Raji (cell line): Measurements from ENCODE around the gene ZRANB3.

Experiments
- POLR2A ChIP-seq: IDR thresholded peaks from 2 replicates; pipeline ENCODE4 v1.6.1; 2011; ENCODE audit warnings: low read depth, low read length, control low read depth; ENCODE audit not compliant: insufficient read depth

The ZRANB3 gene

DNA sequence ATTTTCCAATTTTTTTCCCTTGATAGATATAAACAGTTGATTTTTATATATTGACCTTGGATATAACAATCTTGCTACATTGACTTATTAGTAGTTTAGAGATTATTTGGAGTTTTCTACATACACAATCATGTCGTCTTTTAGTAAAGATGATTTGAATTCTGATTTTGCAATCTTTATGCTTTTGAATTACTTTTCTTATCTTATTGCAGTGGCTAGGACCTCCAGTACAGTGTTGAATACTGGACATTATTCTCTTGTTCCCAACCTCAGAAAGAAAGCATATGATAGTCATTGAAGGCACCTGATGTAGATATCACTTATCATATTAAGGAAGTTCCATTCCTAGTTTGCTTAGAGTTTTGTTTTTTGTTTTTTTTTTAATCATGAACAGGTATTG lies 388.7 kb downstream of the ZRANB3 start:
- TF ChIP-seq POLR2A = no peak

DNA sequence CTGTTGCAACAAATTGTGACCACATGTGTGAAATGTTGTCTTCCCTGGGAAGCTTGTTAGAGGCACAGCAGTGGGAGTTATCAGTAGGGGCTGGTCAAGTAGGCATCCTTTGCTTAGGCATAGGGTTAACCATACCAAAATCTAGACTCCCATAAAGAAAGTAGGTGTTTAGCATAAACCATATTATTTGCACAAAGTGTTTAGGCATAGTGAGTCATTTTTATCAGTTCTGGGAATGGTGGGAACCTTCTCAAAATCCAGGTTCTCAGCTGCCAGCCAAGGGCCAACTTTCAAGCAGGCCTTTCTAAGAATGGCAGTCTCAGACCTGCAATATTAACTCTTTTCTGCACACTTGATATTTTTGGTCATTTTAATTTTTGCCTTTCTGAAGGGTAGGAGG lies 390.4 kb downstream of the ZRANB3 start:
- TF ChIP-seq POLR2A = no peak

GRCh38 chr2:135132314-135132713 lies 398.7 kb downstream of the ZRANB3 start:
- no peak for TF ChIP-seq POLR2A

- TF ChIP-seq POLR2A = no peak
These were observed 400.3 kb downstream of the ZRANB3 start for GRCh38 chr2:135130751-135131150.

- TF ChIP-seq POLR2A = no peak
These were observed 405.1 kb downstream of the ZRANB3 start for GRCh38 chr2:135125940-135126339.

- no peak for TF ChIP-seq POLR2A
These were observed 405.8 kb downstream of the ZRANB3 start for GRCh38 chr2:135124924-135125886.

DNA sequence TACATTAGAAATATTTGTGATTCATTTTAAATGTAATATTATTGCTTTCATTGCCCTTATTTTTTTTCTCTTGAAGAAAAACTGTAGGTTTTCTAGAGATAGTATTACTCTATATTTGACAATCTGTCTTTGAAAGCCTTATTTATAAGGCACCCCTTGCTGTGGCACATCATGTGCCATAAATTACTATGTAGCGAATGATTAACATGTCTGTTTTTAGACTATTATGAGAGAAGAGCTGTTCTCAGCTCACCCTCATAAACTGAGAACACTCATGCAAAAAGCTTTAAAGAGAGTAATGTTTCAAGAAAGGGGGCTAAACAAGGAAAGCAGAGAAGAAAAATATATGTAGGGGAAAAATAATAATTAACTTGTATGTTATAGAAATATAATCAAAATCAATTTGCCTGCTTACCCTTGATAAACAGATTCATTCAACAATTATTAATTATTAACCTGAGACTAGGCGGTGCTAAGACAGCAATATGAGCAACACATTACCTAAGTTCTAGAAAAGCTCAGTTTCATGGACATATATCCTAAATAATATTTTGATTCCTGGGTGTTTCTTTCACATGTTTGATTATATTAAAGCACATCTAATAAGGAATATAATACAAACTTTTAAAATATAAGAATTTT lies 409.9 kb downstream of the ZRANB3 start:
- TF ChIP-seq POLR2A = no peak

GRCh38 chr2:135119582-135119981 lies 411.4 kb downstream of the ZRANB3 start:
- no peak for TF ChIP-seq POLR2A

DNA sequence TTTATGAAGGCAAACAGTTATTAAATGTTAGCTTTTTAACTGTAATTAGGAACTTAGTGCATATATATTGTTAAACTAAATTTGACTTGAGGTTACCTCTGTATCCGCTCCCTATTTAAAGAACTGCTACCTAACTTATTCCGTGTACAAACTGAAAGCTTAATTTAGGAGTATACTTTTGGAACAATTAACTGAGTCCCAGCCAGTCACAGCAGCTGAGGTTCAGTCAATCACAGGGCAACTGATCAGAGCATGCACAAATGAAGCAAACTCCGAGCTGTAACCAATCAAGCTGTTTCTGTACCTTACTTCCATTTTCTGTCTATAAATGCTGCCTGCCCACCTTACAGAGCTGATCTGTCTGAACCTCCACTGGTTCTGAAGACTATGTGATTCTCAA lies 417.7 kb downstream of the ZRANB3 start:
- no peak for TF ChIP-seq POLR2A

GRCh38 chr2:135103843-135104242 lies 427.2 kb downstream of the ZRANB3 start:
- TF ChIP-seq POLR2A = no peak

- no peak for TF ChIP-seq POLR2A
These were observed 431.1 kb downstream of the ZRANB3 start for GRCh38 chr2:135099802-135100483.

- no peak for TF ChIP-seq POLR2A
These were observed 433.3 kb downstream of the ZRANB3 start for GRCh38 chr2:135097532-135098231.

DNA sequence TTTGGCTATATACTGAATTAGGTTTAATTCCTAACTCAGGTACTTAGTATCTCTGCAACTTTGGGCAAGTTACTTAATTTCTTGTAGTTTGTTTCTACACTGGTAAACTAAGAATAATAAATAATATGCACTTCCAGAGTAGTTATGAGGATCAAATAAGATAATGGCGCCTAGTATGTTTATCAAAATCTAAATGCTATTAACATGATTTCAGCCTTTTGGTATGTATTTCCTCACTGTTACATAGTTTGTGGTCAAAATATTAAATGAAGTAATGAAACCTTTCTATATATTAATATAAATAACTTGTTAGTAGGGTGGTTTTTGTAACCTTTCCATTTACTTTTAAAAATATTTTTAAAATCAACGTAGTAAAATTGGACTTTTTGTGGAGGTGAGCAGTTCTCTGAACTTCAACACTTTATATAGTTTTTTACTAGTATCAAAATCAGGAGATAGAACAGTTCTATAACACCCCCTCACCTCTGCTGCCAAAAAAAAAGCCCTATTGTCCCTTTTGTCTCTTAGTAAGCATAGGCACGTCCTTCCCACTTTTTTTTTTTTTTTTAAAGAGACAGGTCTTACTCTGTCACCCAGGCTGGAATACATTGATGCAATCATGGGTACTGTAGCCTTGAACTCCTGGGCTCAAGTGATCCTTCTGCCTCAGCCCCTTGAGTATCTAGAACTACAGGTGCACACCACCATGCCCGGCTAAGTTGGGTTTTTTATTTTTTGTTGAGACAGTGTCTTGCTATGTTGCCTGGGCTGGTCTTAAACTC lies 434.2 kb downstream of the ZRANB3 start:
- no peak for TF ChIP-seq POLR2A

DNA sequence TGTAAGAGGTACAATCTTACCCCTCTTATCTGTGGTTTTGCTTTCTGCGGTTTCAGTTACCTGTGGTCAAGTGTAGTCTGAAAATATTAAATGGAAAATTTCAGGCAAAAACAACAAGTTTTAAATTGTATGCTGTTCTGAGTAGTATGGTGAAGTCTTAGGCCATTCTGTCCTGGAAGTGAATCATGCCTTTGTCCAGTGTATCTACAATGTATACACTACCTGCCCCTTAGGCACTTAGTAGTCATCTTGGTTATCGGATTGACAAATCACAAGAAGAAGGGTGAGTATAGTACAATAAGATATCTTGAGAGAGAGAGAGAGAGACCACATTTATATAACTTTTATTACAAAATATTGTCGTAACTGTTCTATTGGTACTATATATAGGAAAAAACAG lies 435.4 kb downstream of the ZRANB3 start:
- TF ChIP-seq POLR2A = no peak
